Osteocyte (in vitro differentiated cells): ENCODE measurements around the gene CD86. TPM values are rescaled to one million over a fixed set of nuclear protein-coding genes. Genes with fewer than 3 reads are reported as not detected.

Experiments
- DNase-seq: peaks from one replicate; pipeline ENCODE4 v3.0.0; 2021; ENCODE audit warnings: mixed read lengths; ENCODE audit not compliant: unreplicated experiment; ENCODE audit errors: extremely low spot score
- H3K27ac Mint-ChIP-seq: one replicate; pipeline ENCODE4 v1.8.0; 2021; ENCODE audit warnings: mild to moderate bottlenecking, mixed read lengths; ENCODE audit not compliant: unreplicated experiment
- H3K27me3 Mint-ChIP-seq: one replicate; pipeline ENCODE4 v1.8.0; 2021; ENCODE audit warnings: mixed read lengths; ENCODE audit not compliant: unreplicated experiment
- H3K36me3 Mint-ChIP-seq: one replicate; pipeline ENCODE4 v1.8.0; 2021; ENCODE audit warnings: mixed read lengths; ENCODE audit not compliant: unreplicated experiment
- H3K4me1 Mint-ChIP-seq: one replicate; pipeline ENCODE4 v1.8.0; 2021; ENCODE audit warnings: mixed read lengths; ENCODE audit not compliant: unreplicated experiment
- H3K4me3 Mint-ChIP-seq: one replicate; pipeline ENCODE4 v1.8.0; 2021; ENCODE audit warnings: mild to moderate bottlenecking, moderate library complexity, mixed read lengths; ENCODE audit not compliant: unreplicated experiment
- H3K9me3 Mint-ChIP-seq: one replicate; pipeline ENCODE4 v1.8.0; 2021; ENCODE audit warnings: mixed read lengths; ENCODE audit not compliant: unreplicated experiment
- total RNA-seq: library from RNA; stranded (reverse); gene quantifications from 2 replicates; pipeline ENCODE4 v1.2.1, GENCODE V29; 2021
- TF ChIP-seq, protein P1 (sequence below): fragments of 200-600 bp; sonication (generic); IDR thresholded peaks from 2 replicates; pipeline ENCODE4 v1.5.0; 2021; ENCODE audit warnings: antibody characterized with exemption, mild to moderate bottlenecking, moderate library complexity

CD86 gene
- total RNA-seq, 1 donor from 2014 or later: not detected

- Mint-ChIP-seq H3K4me3 (no peak overlapping the region), H3K36me3 (no peaks in the 10 kb centered on the region), H3K4me1 (no peaks in the 10 kb centered on the region), H3K27me3 (no peaks in the 10 kb centered on the region), H3K9me3 (no peaks in the 10 kb centered on the region), H3K27ac (no peak overlapping the region)
- no peak for DNase-seq
- TF ChIP-seq, protein P1, sequence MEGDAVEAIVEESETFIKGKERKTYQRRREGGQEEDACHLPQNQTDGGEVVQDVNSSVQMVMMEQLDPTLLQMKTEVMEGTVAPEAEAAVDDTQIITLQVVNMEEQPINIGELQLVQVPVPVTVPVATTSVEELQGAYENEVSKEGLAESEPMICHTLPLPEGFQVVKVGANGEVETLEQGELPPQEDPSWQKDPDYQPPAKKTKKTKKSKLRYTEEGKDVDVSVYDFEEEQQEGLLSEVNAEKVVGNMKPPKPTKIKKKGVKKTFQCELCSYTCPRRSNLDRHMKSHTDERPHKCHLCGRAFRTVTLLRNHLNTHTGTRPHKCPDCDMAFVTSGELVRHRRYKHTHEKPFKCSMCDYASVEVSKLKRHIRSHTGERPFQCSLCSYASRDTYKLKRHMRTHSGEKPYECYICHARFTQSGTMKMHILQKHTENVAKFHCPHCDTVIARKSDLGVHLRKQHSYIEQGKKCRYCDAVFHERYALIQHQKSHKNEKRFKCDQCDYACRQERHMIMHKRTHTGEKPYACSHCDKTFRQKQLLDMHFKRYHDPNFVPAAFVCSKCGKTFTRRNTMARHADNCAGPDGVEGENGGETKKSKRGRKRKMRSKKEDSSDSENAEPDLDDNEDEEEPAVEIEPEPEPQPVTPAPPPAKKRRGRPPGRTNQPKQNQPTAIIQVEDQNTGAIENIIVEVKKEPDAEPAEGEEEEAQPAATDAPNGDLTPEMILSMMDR: no peak
Observed at GRCh38 chr3:122088531-122088930, 33.4 kb downstream of the CD86 start.

DNA sequence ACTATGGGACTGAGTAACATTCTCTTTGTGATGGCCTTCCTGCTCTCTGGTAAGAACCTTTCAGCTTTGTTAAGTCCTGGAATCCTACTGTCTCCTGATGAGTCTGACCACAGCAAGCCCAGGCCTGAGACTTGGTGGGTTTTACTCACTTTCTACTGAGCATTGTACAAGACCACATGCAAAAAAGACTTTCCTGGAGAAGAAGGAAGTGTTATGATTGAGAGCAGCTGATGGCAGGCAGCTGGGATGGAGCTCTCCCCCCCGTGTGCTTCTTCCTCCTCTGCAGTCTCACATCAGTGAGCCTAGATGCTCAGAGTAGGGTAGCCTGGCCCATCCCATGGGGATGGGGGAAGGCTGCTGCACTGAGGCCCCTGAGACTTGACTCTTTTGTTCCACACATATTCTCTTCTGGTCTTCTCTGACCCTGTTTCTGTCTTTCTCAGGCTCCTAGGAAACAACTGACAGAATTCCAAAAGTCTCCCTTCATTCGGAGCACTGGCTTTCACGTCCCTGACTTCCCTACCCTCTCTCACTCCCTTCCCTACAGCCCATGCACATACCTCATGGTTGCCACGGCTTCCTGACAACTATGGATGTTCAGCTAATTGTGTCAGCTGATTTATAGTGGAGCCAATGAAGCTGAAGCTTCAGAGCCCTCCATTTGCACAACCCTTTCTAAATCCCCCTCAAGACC, 36.6 kb downstream of the CD86 start:
- no peak overlapping the region for H3K4me3 Mint-ChIP-seq
- no peak overlapping the region for H3K27ac Mint-ChIP-seq
- TF ChIP-seq, protein P1: no peak
- H3K36me3 Mint-ChIP-seq: no peaks in the 10 kb centered on the region
- H3K27me3 Mint-ChIP-seq: no peaks in the 10 kb centered on the region
- H3K9me3 Mint-ChIP-seq: no peaks in the 10 kb centered on the region
- no peaks in the 10 kb centered on the region for H3K4me1 Mint-ChIP-seq
- no peak for DNase-seq

DNA sequence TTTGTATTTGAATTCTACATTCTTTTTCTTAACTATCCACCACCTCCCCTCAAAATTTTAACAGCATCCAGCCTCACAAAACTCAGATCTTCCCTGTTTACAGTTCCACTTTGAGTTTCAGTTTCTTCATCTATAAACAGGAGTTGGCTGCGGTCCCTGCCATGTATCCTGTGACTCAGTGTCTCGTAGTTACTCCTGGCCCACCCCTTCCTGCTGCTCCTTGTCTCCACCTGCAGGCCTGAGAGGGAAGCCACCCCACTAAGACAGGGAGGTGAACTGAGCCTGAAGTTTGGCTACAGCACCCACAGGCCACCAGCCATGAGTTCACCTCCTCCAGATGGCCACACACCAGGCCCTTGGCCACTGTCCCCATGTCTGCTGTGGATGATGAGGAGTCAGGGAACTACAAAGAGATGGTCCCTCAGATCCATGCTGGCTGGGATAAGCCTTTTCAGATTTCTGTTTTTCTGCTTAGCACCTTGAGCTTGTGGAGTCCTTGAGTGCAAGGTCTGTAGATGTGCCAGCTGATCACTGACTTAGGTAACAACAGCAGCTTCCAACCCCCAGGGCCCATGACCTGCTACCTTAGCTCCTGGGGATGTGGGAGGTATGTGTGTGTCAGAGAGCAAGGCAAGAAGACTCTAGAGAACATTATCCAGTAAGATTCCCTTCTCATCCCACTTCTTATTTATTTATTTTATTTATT, 37.5 kb downstream of the CD86 start:
- H3K27ac Mint-ChIP-seq: no peak overlapping the region

GRCh38 chr3:122094125-122094524, 39.0 kb downstream of the CD86 start:
- Mint-ChIP-seq H3K4me1 (no peaks in the 10 kb centered on the region), H3K4me3 (no peak overlapping the region), H3K9me3 (no peaks in the 10 kb centered on the region), H3K27me3 (no peaks in the 10 kb centered on the region), H3K27ac (no peak overlapping the region), H3K36me3 (no peaks in the 10 kb centered on the region)
- TF ChIP-seq, protein P1: no peak
- DNase-seq: no peak

More for the DNA sequence above, 37.5 kb downstream of the CD86 start:
- Mint-ChIP-seq H3K27me3 (no peaks in the 10 kb centered on the region), H3K9me3 (no peaks in the 10 kb centered on the region), H3K4me1 (no peaks in the 10 kb centered on the region), H3K36me3 (no peaks in the 10 kb centered on the region), H3K4me3 (no peak overlapping the region)
- no peak for DNase-seq
- TF ChIP-seq, protein P1: no peak

- H3K27me3 Mint-ChIP-seq: no peaks in the 10 kb centered on the region
- H3K36me3 Mint-ChIP-seq: no peaks in the 10 kb centered on the region
- no peaks in the 10 kb centered on the region for H3K4me1 Mint-ChIP-seq
- no peak overlapping the region for H3K27ac Mint-ChIP-seq
- no peak for DNase-seq
- no peak overlapping the region for H3K4me3 Mint-ChIP-seq
- TF ChIP-seq, protein P1: no peak
- no peaks in the 10 kb centered on the region for H3K9me3 Mint-ChIP-seq
Observed at GRCh38 chr3:122094693-122095092, 39.5 kb downstream of the CD86 start.
